Measurements from ENCODE around the gene PHACTR2.
"Not testable (repeated sequence)": the region's sequence is repeated elsewhere in the genome, so short reads cannot be mapped to it uniquely, and the experiment has no call there.

Gene PHACTR2

DNA sequence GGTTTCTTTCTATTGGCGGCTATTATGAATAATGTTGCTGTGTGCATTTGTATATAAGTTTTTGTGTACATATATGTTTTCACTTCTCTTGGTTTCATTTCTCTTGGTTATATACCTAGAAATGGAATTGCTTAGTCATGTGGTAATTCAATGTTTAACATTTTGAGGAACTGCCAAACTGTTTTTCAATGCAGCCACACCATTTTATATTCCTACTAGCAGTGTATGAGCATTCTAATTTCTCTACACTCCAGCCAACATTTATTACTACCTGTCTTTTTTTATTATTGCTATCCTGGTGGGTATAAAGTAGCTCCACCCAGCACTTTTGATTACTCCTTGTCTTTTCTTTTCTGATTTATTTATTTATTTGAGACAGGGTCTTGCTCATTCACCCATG, 54.8 kb downstream of the PHACTR2 start:
- TF ChIP-seq, protein P1, sequence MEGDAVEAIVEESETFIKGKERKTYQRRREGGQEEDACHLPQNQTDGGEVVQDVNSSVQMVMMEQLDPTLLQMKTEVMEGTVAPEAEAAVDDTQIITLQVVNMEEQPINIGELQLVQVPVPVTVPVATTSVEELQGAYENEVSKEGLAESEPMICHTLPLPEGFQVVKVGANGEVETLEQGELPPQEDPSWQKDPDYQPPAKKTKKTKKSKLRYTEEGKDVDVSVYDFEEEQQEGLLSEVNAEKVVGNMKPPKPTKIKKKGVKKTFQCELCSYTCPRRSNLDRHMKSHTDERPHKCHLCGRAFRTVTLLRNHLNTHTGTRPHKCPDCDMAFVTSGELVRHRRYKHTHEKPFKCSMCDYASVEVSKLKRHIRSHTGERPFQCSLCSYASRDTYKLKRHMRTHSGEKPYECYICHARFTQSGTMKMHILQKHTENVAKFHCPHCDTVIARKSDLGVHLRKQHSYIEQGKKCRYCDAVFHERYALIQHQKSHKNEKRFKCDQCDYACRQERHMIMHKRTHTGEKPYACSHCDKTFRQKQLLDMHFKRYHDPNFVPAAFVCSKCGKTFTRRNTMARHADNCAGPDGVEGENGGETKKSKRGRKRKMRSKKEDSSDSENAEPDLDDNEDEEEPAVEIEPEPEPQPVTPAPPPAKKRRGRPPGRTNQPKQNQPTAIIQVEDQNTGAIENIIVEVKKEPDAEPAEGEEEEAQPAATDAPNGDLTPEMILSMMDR (IDR thresholded peaks at IDR 0.05; ENCODE audit: low read depth, low read length, missing control alignments): no peak
- H3K4me3 ChIP-seq (ENCODE audit: low read depth, low read length): no peak overlapping the region
- DNase-seq (ENCODE audit: low read depth): no peak

DNA sequence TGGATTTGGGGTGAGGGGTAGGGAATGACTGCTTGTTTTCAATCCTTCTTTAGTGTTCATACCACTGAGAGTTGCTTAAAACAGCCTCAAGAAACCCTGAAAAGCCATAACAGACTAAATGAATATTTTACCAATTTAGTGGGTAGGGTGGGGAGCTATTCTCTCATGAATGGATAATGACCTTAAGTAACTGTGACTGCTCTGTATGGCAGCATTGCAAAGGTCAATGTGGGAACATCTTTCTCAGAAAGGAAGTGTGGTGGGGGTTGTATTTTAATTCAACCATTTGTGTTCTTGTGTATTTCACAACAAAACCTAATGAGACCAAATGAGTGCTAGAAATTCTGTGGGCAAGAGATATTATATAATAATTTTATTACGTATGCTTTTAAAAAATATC, 55.7 kb downstream of the PHACTR2 start:
- DNase-seq (ENCODE audit: low read depth): no peak
- TF ChIP-seq, protein P1 (IDR thresholded peaks at IDR 0.05; ENCODE audit: low read depth, low read length, missing control alignments): no peak
- H3K4me3 ChIP-seq (ENCODE audit: low read depth, low read length): no peak overlapping the region

DNA sequence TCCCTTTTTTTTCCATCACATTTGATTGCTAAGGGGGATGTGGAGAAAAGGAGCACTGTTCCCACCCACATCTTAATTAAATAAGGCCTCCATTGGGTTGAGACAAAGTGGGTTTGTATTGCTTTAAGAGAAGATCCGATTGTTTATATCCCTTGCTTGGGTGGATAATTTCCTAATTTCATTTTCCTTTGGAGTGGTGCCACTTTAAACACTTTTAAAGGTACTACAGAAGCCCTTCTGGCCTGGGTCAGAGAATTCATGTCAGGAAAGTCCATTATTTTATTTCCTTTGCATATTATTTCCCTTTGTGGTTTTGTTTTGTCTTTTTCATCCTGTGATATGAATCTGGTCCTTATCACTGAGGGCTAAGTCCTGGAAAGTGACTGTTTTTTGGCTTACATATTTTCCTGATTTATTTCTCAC, 56.9 kb downstream of the PHACTR2 start:
- DNase-seq (ENCODE audit: low read depth): no peak
- no peak overlapping the region for H3K4me3 ChIP-seq (ENCODE audit: low read depth, low read length)

DNA sequence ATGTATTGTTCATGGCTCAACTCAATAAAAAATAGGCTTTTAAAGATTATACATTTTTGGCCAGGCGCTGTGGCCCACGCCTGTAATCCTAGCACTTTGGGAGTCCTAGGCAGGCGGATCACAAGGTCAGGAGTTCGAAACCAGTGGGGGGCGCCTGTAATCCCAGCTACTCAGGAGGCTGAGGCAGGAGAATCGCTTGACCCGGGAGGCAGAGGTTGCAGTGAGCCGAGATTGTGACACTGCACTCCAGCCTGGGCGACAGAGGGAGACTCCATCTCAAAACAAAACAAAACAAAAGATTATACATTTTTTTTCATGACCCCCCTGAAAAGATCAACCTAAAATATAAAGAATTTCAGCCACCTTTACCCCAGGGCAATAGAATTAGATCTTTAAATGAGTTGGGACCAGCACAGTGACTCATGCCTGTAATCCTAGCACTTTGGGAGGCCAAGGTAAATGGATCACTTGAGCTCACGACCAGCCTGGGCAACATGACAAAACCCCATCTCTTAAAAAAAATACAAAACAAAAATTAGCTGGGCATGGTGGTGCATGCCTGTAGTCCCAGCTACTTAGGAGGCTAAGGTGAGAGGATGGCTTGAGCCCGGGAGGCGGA, 60.4 kb downstream of the PHACTR2 start:
- H3K4me3 ChIP-seq (ENCODE audit: low read depth, low read length); DNase-seq (ENCODE audit: low read depth): not testable (repeated sequence)

More for the DNA sequence above, 56.9 kb downstream of the PHACTR2 start:
- TF ChIP-seq, protein P1 (IDR thresholded peaks at IDR 0.05; ENCODE audit: low read depth, low read length, missing control alignments): no peak

DNA sequence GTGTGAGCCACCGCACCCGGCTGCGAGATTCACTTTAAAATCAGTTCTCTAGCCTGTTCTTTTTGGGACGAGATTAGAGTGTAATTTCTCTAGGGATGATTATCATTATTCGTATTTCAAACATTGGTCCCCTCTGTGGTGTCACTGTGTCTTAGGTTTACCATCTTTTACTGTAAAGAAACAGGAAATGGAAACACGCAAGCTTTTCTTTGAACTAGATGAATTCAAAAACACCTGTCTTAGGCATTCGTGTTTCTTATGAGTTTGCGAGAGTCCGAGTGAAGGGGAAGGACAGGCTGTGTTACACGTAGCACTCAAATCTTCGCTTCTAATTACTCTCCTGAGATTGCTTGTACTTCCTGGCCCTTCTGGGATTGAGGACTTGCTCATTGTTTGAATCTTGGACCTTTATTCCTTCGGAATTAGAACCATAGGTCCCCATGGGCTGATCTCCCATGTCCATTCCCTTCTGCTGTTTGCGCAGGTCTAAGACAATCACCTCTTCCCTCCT, 61.6 kb downstream of the PHACTR2 start:
- DNase-seq (ENCODE audit: low read depth): no peak
- no peak overlapping the region for H3K4me3 ChIP-seq (ENCODE audit: low read depth, low read length)
- TF ChIP-seq, protein P1 (IDR thresholded peaks at IDR 0.05; ENCODE audit: low read depth, low read length, missing control alignments): no peak

DNA sequence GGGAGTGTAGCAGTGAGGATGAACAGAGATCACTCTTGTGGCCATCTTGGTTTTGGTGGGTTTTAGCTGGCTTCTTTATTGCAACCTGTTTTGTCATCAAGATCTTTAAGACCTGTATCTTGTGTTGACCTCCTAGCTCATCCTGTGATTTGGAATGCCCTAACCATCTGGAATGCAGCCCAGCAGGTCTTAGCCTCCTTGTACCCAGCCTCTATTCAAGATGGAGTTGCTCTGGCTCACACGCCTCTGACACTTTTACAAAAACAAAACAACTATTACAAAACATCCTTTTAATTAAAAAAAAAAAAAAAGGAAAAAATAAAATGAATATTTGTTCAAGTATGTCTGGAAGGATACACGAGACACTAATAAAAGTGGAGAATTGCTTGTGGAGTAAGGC, 62.4 kb downstream of the PHACTR2 start:
- no peak overlapping the region for H3K4me3 ChIP-seq (ENCODE audit: low read depth, low read length)
- TF ChIP-seq, protein P1 (IDR thresholded peaks at IDR 0.05; ENCODE audit: low read depth, low read length, missing control alignments): no peak
- no peak for DNase-seq (ENCODE audit: low read depth)

DNA sequence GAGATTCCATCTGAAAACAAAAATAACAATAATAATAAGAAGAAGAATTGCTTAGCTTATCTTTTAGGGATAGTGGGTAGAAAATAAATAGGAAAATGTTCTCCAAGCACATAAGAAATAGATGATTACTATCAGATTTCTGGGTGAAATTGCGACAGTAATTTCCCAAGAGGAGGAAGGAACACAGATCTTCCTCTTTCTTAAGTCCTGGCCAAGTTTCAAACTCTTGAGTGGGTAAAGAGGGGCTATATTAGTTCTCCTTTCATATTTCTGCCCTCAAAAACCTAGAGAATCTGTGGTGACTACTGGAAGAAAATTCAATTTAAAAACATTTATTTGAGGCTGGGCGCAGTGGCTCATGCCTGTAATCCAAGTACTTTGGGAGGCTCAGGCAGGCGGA, 63.7 kb downstream of the PHACTR2 start:
- DNase-seq (ENCODE audit: low read depth): no peak
- TF ChIP-seq, protein P1 (IDR thresholded peaks at IDR 0.05; ENCODE audit: low read depth, low read length, missing control alignments): no peak
- H3K4me3 ChIP-seq (ENCODE audit: low read depth, low read length): no peak overlapping the region

Data from GM12864 (cell line).